Esophagus squamous epithelium (tissue), 5 donors: Measurements from ENCODE around the gene GUSB. TPM values are rescaled to one million over a fixed set of nuclear protein-coding genes. Genes with fewer than 3 reads are reported as not detected.
A peak's percentile ranks its signal among the peaks of the same experiment; 100 is the strongest.
"Not testable (repeated sequence)": the region's sequence is repeated elsewhere in the genome, so short reads cannot be mapped to it uniquely, and the experiment has no call there.

ENCODE experiments used
- DNase-seq: peaks from one replicate; lab custom pipeline; 2025; lab: John Stamatoyannopoulos, UW
- H3K27ac ChIP-seq, 4 donors: fragments of 200-600 bp; sonication (generic); one replicate each; pipeline ENCODE4 v1.5.1; 2016 to 2019; ENCODE audit warnings: mild to moderate bottlenecking in 1 of 4
- H3K27me3 ChIP-seq, 4 donors: fragments of 200-600 bp; sonication (generic); 1 replicate in 3 of 4; 2 replicates in 1 of 4; pipeline versions ENCODE4 v1.5.1 to v1.6.0; 2017 to 2021; ENCODE audit warnings: antibody characterized with exemption in 1 of 4
- H3K36me3 ChIP-seq, 3 donors: fragments of 200-600 bp; sonication (generic); one replicate each; pipeline ENCODE4 v1.5.1; 2016 to 2019
- H3K4me1 ChIP-seq, 3 donors: fragments of 200-600 bp; sonication (generic); one replicate each; pipeline ENCODE4 v1.5.1; 2017 to 2019
- H3K4me3 ChIP-seq, 4 donors: fragments of 200-600 bp; sonication (generic); 1 replicate in 3 of 4; 2 replicates in 1 of 4; pipeline ENCODE4 v1.5.1; 2016 to 2019; ENCODE audit warnings: mild to moderate bottlenecking in 2 of 4, moderate library complexity in 1 of 4
- H3K9me3 ChIP-seq, 3 donors: fragments of 200-600 bp; sonication (generic); one replicate each; pipeline ENCODE4 v1.5.1; 2016 to 2019
- POLR2A ChIP-seq, 4 donors: fragments of 450-650 bp; IDR thresholded peaks; one replicate each; pipeline ENCODE4 v1.6.1; 2017; ENCODE audit warnings: antibody characterized with exemption in 4 of 4, mild to moderate bottlenecking in 4 of 4, moderate library complexity in 3 of 4
- WGBS, 2 donors: methylation state at CpG; one replicate each; pipeline ENCODE4 v1.1.5; 2018; 5-methylcytosine and 5-hydroxymethylcytosine counted together
- intact Hi-C: fragments of 100-400 bp; cut with DNase I; formaldehyde crosslinking; loops from one replicate; pipeline ENCODE4 v1.15.0; 2022
- total RNA-seq, 4 donors: library from RNA; depleted of rRNA; stranded (reverse); fragments of >200 nt; gene quantifications; one replicate each; pipeline ENCODE4 v1.1.0, GENCODE V29; 2016
- TF ChIP-seq, protein P1 (sequence below), 6 experiments: fragments of 450-650 bp in 4 of 6; fragments of 200-600 bp in 2 of 6; sonication (generic) in 2 of 6; IDR thresholded peaks; one replicate each; pipeline ENCODE4 v1.5.1; 2016 to 2019; ENCODE audit warnings: antibody characterized with exemption in 6 of 6, mild to moderate bottlenecking in 4 of 6, moderate library complexity in 4 of 6
- donor health status: DM: yes; HTN: yes; CAD: no.

Gene GUSB
- total RNA-seq, 4 donors from 2014 or later, result 13.6 to 30.1 (median 21.7) TPM

DNA sequence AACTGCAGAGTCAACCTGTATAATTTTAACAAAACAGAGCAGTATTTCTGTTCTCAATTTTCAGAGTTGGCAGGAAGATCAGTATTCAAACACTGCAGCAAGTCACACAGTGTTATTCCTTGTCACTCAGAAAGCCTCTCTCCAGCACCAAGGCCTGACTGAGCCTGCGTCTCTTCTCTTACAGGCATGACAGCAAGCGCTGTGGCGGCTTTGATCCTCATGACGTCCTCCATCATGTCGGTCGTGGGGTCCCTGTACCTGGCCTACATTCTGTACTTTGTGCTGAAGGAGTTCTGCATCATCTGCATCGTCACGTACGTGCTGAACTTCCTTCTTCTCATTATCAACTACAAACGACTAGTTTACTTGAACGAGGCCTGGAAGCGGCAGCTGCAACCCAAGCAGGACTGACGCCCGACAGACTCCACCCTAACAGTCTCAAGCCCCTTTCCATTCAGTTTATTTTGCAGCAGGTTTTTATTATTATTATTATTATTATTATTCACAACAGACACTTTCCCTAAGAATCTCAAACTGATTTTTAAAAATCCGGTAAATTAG is 28.0 kb downstream of the GUSB start:
- Histone ChIP-seq H3K4me3 (no peak overlapping the region), H3K27ac (no peak overlapping the region), H3K9me3 (no peaks in the 10 kb centered on the region), H3K27me3 (no peaks in the 10 kb centered on the region), H3K4me1 (peaks cover 0 to 14% (median 0%) of the 10 kb centered on the region in 3 donors), H3K36me3 (peaks cover 0 to 53% (median 0%) of the 10 kb centered on the region in 3 donors)
- intact Hi-C loops, result no loop called here
- 87 to 94% methylated on average over 15 of the region's 15 CpGs for WGBS, 2 donors
- no peak for DNase-seq
- TF ChIP-seq POLR2A (IDR thresholded peaks at IDR 0.05), result no peak
- TF ChIP-seq, protein P1, sequence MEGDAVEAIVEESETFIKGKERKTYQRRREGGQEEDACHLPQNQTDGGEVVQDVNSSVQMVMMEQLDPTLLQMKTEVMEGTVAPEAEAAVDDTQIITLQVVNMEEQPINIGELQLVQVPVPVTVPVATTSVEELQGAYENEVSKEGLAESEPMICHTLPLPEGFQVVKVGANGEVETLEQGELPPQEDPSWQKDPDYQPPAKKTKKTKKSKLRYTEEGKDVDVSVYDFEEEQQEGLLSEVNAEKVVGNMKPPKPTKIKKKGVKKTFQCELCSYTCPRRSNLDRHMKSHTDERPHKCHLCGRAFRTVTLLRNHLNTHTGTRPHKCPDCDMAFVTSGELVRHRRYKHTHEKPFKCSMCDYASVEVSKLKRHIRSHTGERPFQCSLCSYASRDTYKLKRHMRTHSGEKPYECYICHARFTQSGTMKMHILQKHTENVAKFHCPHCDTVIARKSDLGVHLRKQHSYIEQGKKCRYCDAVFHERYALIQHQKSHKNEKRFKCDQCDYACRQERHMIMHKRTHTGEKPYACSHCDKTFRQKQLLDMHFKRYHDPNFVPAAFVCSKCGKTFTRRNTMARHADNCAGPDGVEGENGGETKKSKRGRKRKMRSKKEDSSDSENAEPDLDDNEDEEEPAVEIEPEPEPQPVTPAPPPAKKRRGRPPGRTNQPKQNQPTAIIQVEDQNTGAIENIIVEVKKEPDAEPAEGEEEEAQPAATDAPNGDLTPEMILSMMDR (IDR thresholded peaks at IDR 0.05), result no peak

GRCh38 chr7:65953001-65953720 is 28.9 kb downstream of the GUSB start:
- 90 to 91% methylated on average over 5 of the region's 5 CpGs for WGBS, 2 donors

GRCh38 chr7:65951837-65952578 is 30.0 kb downstream of the GUSB start:
- WGBS, 2 donors, result 40 to 73% methylated on average over 9 of the region's 9 CpGs
- no peak overlapping the region for H3K4me3 ChIP-seq
- TF ChIP-seq, protein P1 (IDR thresholded peaks at IDR 0.05), result no peak
- peak overlapping the region in 1 of 4 donors; percentile 14 for H3K27ac ChIP-seq
- no peaks in the 10 kb centered on the region for H3K9me3 ChIP-seq
- intact Hi-C loops, result no loop called here
- no peaks in the 10 kb centered on the region for H3K27me3 ChIP-seq
- no peak for DNase-seq
- peaks cover 0 to 14% (median 0%) of the 10 kb centered on the region in 3 donors for H3K4me1 ChIP-seq
- peaks cover 0 to 34% (median 0%) of the 10 kb centered on the region in 3 donors for H3K36me3 ChIP-seq

More at GRCh38 chr7:65953001-65953720, 28.9 kb downstream of the GUSB start:
- Histone ChIP-seq H3K4me3 (no peak overlapping the region), H3K9me3 (no peaks in the 10 kb centered on the region), H3K27ac (no peak overlapping the region), H3K27me3 (no peaks in the 10 kb centered on the region), H3K36me3 (peaks cover 0 to 45% (median 0%) of the 10 kb centered on the region in 3 donors), H3K4me1 (peaks cover 0 to 14% (median 0%) of the 10 kb centered on the region in 3 donors)
- no peak for TF ChIP-seq POLR2A (IDR thresholded peaks at IDR 0.05)
- intact Hi-C loops, result no loop called here
- no peak for DNase-seq

DNA sequence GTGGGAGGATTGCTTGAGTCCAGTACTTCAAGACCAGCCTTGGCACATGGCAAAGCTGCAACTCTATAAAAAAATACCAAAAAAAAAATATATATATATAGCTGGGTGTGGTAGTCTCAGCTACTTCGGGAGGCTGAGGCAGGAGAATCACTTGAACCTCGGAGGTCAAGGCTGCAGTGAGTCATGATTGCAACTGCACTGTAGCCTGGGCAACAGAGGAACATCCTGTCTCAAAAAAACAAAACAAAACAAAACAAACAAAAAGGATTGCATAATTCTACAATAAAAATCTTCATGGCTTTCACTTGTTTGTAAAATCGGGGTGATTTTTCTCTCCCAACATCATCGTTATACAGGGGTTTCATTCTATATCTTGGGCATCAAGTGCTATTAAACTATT is 35.1 kb downstream of the GUSB start:
- no peaks in the 10 kb centered on the region for H3K9me3 ChIP-seq
- no peak for DNase-seq
- intact Hi-C loops, result no loop called here
- no peaks in the 10 kb centered on the region for H3K36me3 ChIP-seq
- 64 to 68% methylated on average over 4 of the region's 4 CpGs for WGBS, 2 donors
- H3K27ac ChIP-seq, result no peak overlapping the region
- H3K4me1 ChIP-seq, result peaks cover 0 to 3% (median 0%) of the 10 kb centered on the region in 3 donors
- TF ChIP-seq POLR2A (IDR thresholded peaks at IDR 0.05), result no peak
- TF ChIP-seq, protein P1 (IDR thresholded peaks at IDR 0.05), result no peak
- no peak overlapping the region for H3K4me3 ChIP-seq
- no peaks in the 10 kb centered on the region for H3K27me3 ChIP-seq

DNA sequence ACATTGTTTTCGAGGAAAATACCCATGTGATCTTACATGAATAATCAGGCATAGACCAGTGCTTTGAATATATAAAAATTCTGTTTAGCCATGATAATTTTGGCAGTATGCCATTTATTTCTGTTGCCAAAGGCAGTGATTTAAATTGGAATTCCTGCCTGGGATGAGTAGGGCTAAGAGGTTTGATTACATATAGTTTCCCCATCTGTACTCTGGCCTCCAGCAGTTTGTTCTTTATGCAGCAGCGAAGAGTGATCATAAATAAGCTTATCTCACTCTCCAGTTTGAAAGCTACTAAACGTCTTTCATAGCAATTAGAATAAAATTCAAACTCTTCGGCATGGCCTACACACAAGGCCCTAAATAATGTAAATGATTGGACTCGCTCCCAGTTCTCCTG is 36.2 kb downstream of the GUSB start:
- H3K27me3 ChIP-seq, H3K4me1 ChIP-seq, H3K4me3 ChIP-seq, intact Hi-C loops, H3K27ac ChIP-seq, H3K36me3 ChIP-seq, DNase-seq, H3K9me3 ChIP-seq: not testable (repeated sequence)
- WGBS, 2 donors, result 54 to 58% methylated on average over 1 of the region's 5 CpGs
